ENCODE measurements around the gene SLC16A9. TPM values are rescaled to one million over a fixed set of nuclear protein-coding genes. Genes with fewer than 3 reads are reported as not detected.

Gene SLC16A9
- total RNA-seq, 1 experiment from 2014 or later, result 1.3 TPM

GRCh38 chr10:59700709-59701108 is 8.9 kb downstream of the SLC16A9 start:
- no peaks in the 10 kb centered on the region for H3K9me3 ChIP-seq (replicated peaks)
- no peaks in the 10 kb centered on the region for H3K36me3 ChIP-seq
- no peaks in the 10 kb centered on the region for H3K27me3 ChIP-seq
- H3K4me3 ChIP-seq, result no peak overlapping the region
- DNase-seq, result no peak
- H3K4me1 ChIP-seq, result no peaks in the 10 kb centered on the region
- H3K27ac ChIP-seq, result no peak overlapping the region

- no peak overlapping the region for H3K27ac ChIP-seq
- H3K4me3 ChIP-seq, result no peak overlapping the region
- no peaks in the 10 kb centered on the region for H3K36me3 ChIP-seq
- H3K27me3 ChIP-seq, result no peaks in the 10 kb centered on the region
- no peaks in the 10 kb centered on the region for H3K9me3 ChIP-seq (replicated peaks)
- DNase-seq, result no peak
- no peaks in the 10 kb centered on the region for H3K4me1 ChIP-seq
These were observed 11.3 kb downstream of the SLC16A9 start for GRCh38 chr10:59698326-59698725.

DNA sequence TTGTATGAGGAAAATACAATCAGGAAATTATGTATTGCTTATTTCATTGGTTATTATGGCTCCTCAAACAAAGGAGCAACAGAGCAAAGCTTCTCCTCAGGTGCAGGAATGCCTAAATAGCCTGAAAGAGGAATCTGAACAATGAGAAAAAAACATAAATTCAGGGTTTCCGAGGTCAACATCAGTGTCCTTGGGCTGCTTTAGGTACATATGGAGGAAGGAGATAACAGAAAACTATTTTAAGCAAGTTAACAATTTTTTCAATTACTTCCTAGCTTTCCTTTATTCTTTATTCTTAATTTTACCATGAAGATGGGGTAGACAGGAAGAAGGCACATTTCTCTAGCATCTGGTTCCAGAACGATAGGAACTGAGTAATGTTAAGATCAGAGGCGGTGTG is 14.0 kb downstream of the SLC16A9 start:
- no peak for DNase-seq
- Histone ChIP-seq H3K4me3 (no peak overlapping the region), H3K9me3 (replicated peaks) (no peaks in the 10 kb centered on the region), H3K36me3 (no peaks in the 10 kb centered on the region), H3K4me1 (no peaks in the 10 kb centered on the region), H3K27me3 (no peaks in the 10 kb centered on the region), H3K27ac (no peak overlapping the region)

GRCh38 chr10:59694936-59695335 is 14.7 kb downstream of the SLC16A9 start:
- no peak overlapping the region for H3K27ac ChIP-seq
- no peaks in the 10 kb centered on the region for H3K36me3 ChIP-seq
- no peaks in the 10 kb centered on the region for H3K9me3 ChIP-seq (replicated peaks)
- H3K27me3 ChIP-seq, result no peaks in the 10 kb centered on the region
- no peaks in the 10 kb centered on the region for H3K4me1 ChIP-seq
- H3K4me3 ChIP-seq, result no peak overlapping the region
- DNase-seq, result no peak

DNA sequence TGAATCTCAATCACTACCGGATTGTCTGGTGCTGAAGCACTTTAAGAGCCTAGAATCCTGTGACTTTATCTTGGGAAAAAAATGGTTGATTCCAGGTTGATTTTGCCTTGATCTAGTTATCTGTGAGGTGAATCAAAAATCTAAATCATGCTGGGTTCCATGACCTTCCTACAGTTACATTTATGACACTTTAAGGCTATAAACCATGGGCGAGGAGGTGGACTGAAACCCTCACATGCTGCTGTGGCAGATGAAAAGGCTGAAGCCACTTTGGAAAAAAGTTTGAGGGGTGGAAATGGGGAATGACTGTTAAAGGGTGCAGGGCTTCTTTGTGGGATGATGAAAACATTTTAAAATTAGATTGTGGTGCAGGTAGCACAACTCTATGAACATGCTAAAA is 17.5 kb downstream of the SLC16A9 start:
- DNase-seq, result no peak
- no peaks in the 10 kb centered on the region for H3K9me3 ChIP-seq (replicated peaks)
- no peak overlapping the region for H3K27ac ChIP-seq
- H3K4me1 ChIP-seq, result no peaks in the 10 kb centered on the region
- no peaks in the 10 kb centered on the region for H3K36me3 ChIP-seq
- no peak overlapping the region for H3K4me3 ChIP-seq
- no peaks in the 10 kb centered on the region for H3K27me3 ChIP-seq

GRCh38 chr10:59688921-59689351 is 20.7 kb downstream of the SLC16A9 start:
- no peak for DNase-seq
- no peaks in the 10 kb centered on the region for H3K4me1 ChIP-seq
- H3K9me3 ChIP-seq (replicated peaks), result no peaks in the 10 kb centered on the region
- H3K4me3 ChIP-seq, result no peak overlapping the region
- H3K36me3 ChIP-seq, result no peaks in the 10 kb centered on the region
- H3K27ac ChIP-seq, result no peak overlapping the region
- no peaks in the 10 kb centered on the region for H3K27me3 ChIP-seq

DNA sequence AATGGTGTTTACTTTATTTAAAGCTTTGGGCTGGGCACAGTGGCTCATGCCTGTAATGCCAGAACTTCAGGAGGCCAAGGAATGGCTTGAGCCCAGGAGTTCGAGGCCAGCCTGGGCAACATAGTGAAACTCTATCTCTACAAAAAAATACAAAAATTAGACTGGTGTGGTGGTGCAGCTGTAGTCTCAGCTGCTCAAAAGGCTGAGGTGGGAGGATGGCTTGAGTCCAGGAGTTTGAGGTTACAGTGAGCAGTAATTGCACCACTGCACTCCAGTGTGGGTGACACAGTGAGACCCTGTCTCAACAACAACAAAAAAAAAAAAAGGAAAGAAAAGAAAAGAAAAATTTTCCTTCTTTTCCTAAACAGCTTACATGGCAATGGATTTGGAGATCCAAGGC is 22.0 kb downstream of the SLC16A9 start:
- Histone ChIP-seq H3K4me1 (no peaks in the 10 kb centered on the region), H3K27me3 (no peaks in the 10 kb centered on the region), H3K36me3 (no peaks in the 10 kb centered on the region), H3K9me3 (replicated peaks) (no peaks in the 10 kb centered on the region), H3K27ac (no peak overlapping the region), H3K4me3 (no peak overlapping the region)
- peak in 1 of 2 experiments; percentile 28 for DNase-seq

GRCh38 chr10:59684006-59684405 is 25.6 kb downstream of the SLC16A9 start:
- Histone ChIP-seq H3K4me1 (no peaks in the 10 kb centered on the region), H3K4me3 (no peak overlapping the region), H3K27me3 (no peaks in the 10 kb centered on the region), H3K27ac (no peak overlapping the region), H3K9me3 (replicated peaks) (no peaks in the 10 kb centered on the region), H3K36me3 (no peaks in the 10 kb centered on the region)
- no peak for DNase-seq

DNA sequence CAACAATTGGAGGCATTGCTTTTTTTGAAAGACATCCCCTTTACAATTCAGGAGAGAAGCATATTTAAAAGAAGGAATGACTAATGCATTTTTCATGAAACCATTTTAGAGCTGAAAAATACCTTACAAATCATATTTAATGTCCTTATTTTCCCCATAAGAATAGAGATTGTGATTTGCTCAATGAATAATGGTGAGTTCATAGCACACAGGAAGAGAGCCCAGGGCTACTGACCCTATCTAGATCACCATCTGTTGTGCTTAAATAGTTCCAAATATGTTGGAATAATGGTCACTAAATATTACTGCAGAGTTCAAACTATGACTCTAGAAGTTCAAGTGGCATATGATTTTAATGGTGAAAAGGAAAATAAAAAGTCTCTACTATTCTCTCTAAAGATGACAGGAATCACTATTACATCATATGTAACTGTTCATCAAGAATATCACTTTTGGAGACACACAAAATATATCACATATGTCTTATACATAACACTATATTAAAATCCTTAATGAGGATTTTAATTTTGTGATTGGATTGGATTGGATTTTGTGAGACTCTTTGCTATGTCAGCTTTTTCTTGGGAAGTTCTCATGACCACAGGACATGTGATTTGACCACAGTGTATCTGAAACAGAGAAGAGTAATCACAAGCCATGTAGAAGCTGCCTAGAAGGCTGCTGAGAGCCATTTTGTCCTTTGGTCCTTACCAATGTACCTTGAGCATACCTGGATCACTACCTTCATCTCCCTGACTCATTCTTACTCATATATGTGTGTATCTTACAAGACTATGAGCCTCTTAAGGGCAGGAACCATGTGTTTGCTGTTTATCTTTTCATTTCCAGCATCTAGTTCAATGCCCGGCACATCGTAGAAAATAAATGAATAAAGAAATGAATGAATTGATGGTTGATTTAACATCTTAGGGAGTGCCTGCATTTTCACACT is 26.4 kb downstream of the SLC16A9 start:
- H3K27ac ChIP-seq, result no peak overlapping the region

GRCh38 chr10:59680199-59680598 is 29.5 kb downstream of the SLC16A9 start:
- Histone ChIP-seq H3K4me3 (no peak overlapping the region), H3K36me3 (no peaks in the 10 kb centered on the region), H3K27me3 (no peaks in the 10 kb centered on the region), H3K4me1 (no peaks in the 10 kb centered on the region), H3K9me3 (replicated peaks) (no peaks in the 10 kb centered on the region), H3K27ac (no peak overlapping the region)
- no peak for DNase-seq

More for the DNA sequence above, 26.4 kb downstream of the SLC16A9 start:
- Histone ChIP-seq H3K4me1 (no peaks in the 10 kb centered on the region), H3K27me3 (no peaks in the 10 kb centered on the region), H3K9me3 (replicated peaks) (no peaks in the 10 kb centered on the region), H3K4me3 (no peak overlapping the region), H3K36me3 (no peaks in the 10 kb centered on the region)
- no peak for DNase-seq

- no peaks in the 10 kb centered on the region for H3K9me3 ChIP-seq (replicated peaks)
- H3K36me3 ChIP-seq, result no peaks in the 10 kb centered on the region
- no peak overlapping the region for H3K4me3 ChIP-seq
- H3K27ac ChIP-seq, result no peak overlapping the region
- H3K4me1 ChIP-seq, result no peaks in the 10 kb centered on the region
- H3K27me3 ChIP-seq, result no peaks in the 10 kb centered on the region
- DNase-seq, result no peak
These were observed 30.8 kb downstream of the SLC16A9 start for GRCh38 chr10:59678884-59679301.

DNA sequence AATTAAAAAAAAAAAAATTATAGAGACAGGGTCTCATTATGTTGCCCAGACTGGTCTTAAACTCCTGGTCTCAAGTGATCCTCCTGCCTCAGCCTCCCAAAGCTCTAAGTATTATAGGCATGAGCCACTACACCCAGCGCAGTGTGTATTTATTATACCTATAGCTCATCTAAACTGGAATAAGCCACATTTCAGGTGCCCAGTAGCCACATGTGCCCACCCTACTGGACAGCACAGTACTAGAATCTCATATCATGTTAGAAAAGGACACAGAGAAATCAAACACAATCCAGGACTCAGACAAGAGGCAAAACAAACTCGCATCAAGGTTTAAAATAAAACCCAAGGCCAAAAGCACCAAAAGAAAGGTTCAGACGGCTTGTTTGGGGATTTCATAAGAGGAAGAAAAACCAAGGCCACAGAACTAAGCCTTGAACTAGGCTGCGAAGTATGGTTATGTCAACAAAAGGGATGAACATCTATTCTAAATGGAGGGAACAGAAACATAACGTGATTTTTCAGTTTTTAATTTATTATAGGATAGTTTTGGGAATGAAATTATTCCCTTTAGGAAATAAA is 32.3 kb downstream of the SLC16A9 start:
- DNase-seq, result no peak
- H3K36me3 ChIP-seq, result no peaks in the 10 kb centered on the region
- no peaks in the 10 kb centered on the region for H3K4me1 ChIP-seq
- H3K27me3 ChIP-seq, result no peaks in the 10 kb centered on the region
- no peaks in the 10 kb centered on the region for H3K9me3 ChIP-seq (replicated peaks)
- no peak overlapping the region for H3K4me3 ChIP-seq
- no peak overlapping the region for H3K27ac ChIP-seq

- no peaks in the 10 kb centered on the region for H3K4me1 ChIP-seq
- H3K27me3 ChIP-seq, result no peaks in the 10 kb centered on the region
- no peak overlapping the region for H3K4me3 ChIP-seq
- no peaks in the 10 kb centered on the region for H3K9me3 ChIP-seq (replicated peaks)
- H3K36me3 ChIP-seq, result no peaks in the 10 kb centered on the region
- DNase-seq, result peak in 1 of 2 experiments; percentile 3
- no peak overlapping the region for H3K27ac ChIP-seq
These were observed 33.8 kb downstream of the SLC16A9 start for GRCh38 chr10:59675812-59676211.

GRCh38 chr10:59674215-59674836 is 35.3 kb downstream of the SLC16A9 start:
- no peak overlapping the region for H3K27ac ChIP-seq
- H3K4me1 ChIP-seq, result no peaks in the 10 kb centered on the region
- H3K36me3 ChIP-seq, result no peaks in the 10 kb centered on the region
- peak in 1 of 2 experiments; percentile 1 for DNase-seq
- no peaks in the 10 kb centered on the region for H3K9me3 ChIP-seq (replicated peaks)
- no peak overlapping the region for H3K4me3 ChIP-seq
- H3K27me3 ChIP-seq, result no peaks in the 10 kb centered on the region

All from SJCRH30 (cell line).